H1 (cell line): ENCODE data around the gene IGBP1.
A peak's percentile ranks its signal among the peaks of the same experiment; 100 is the strongest.

Source experiments
- EP300 ChIP-seq, 2 experiments: IDR thresholded peaks; 1 replicate in 1 of 2; 2 replicates in 1 of 2; pipeline ENCODE4 v1.6.1; 2011 to 2012; ENCODE audit warnings: low read depth in 2 of 2, low read length in 2 of 2, mild to moderate bottlenecking in 2 of 2, borderline replicate concordance in 1 of 2, inconsistent platforms in 1 of 2, moderate library complexity in 1 of 2
- POLR2A ChIP-seq, 2 experiments: IDR thresholded peaks; 1 replicate in 1 of 2; 2 replicates in 1 of 2; pipeline ENCODE4 v1.6.1; 2011; ENCODE audit warnings: low read depth in 2 of 2, low read length in 2 of 2, mild to moderate bottlenecking in 2 of 2; ENCODE audit errors: control extremely low read depth in 1 of 2
- RBBP5 ChIP-seq: IDR thresholded peaks from 2 replicates; pipeline ENCODE4 v1.7.1; 2012; ENCODE audit warnings: low read depth, mild to moderate bottlenecking, inconsistent platforms, low read length, moderate library complexity, borderline replicate concordance
- TAF7 ChIP-seq: optimal IDR thresholded peaks from 2 replicates; pipeline ENCODE3; 2011; ENCODE audit warnings: low read depth, mild to moderate bottlenecking, inconsistent platforms, low read length, moderate library complexity, borderline replicate concordance
- TF ChIP-seq, protein P1 (sequence below), 3 experiments: IDR thresholded peaks; 1 replicate in 2 of 3; 2 replicates in 1 of 3; pipeline versions ENCODE4 v1.5.1 to v1.6.1; 2011; ENCODE audit warnings: low read length in 3 of 3, mild to moderate bottlenecking in 3 of 3, inconsistent platforms in 2 of 3, low read depth in 1 of 3, moderate library complexity in 1 of 3; ENCODE audit not compliant: insufficient read depth in 1 of 3; ENCODE audit errors: control extremely low read depth in 1 of 3

GRCh38 chrX:70096052-70096451, 37.2 kb upstream of the IGBP1 start:
- TF ChIP-seq TAF7 (no peak), EP300 (IDR thresholded peaks at IDR 0.05; ENCODE audit: borderline replicate concordance in 1 of 2, low read depth in 2 of 2, low read length in 2 of 2) (no peak), POLR2A (IDR thresholded peaks at IDR 0.05; ENCODE audit: control extremely low read depth in 1 of 2, low read depth in 2 of 2, low read length in 2 of 2) (no peak), RBBP5 (no peak)
- TF ChIP-seq, protein P1, sequence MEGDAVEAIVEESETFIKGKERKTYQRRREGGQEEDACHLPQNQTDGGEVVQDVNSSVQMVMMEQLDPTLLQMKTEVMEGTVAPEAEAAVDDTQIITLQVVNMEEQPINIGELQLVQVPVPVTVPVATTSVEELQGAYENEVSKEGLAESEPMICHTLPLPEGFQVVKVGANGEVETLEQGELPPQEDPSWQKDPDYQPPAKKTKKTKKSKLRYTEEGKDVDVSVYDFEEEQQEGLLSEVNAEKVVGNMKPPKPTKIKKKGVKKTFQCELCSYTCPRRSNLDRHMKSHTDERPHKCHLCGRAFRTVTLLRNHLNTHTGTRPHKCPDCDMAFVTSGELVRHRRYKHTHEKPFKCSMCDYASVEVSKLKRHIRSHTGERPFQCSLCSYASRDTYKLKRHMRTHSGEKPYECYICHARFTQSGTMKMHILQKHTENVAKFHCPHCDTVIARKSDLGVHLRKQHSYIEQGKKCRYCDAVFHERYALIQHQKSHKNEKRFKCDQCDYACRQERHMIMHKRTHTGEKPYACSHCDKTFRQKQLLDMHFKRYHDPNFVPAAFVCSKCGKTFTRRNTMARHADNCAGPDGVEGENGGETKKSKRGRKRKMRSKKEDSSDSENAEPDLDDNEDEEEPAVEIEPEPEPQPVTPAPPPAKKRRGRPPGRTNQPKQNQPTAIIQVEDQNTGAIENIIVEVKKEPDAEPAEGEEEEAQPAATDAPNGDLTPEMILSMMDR (IDR thresholded peaks at IDR 0.05; ENCODE audit: control extremely low read depth in 1 of 3, insufficient read depth in 1 of 3, low read depth in 1 of 3, low read length in 3 of 3), result peak; percentile 19 to 45 (median 34); a peak in 3 of 4 replicates
